GM10266 (cell line): ENCODE results near the gene SMIM35.

ENCODE experiments used
- DNase-seq: peaks from one replicate; pipeline ENCODE4 v3.0.0; 2012; ENCODE audit errors: extremely low spot score
- TF ChIP-seq, protein P1 (sequence below): IDR thresholded peaks from 2 replicates; pipeline ENCODE4 v1.5.1; 2012; ENCODE audit warnings: mild to moderate bottlenecking, low read depth; ENCODE audit not compliant: control insufficient read depth, insufficient read depth; ENCODE audit errors: missing control alignments

Gene SMIM35

GRCh38 chr11:118117790-118118601, 31.2 kb upstream of the SMIM35 start:
- no peak for DNase-seq
- TF ChIP-seq, protein P1, sequence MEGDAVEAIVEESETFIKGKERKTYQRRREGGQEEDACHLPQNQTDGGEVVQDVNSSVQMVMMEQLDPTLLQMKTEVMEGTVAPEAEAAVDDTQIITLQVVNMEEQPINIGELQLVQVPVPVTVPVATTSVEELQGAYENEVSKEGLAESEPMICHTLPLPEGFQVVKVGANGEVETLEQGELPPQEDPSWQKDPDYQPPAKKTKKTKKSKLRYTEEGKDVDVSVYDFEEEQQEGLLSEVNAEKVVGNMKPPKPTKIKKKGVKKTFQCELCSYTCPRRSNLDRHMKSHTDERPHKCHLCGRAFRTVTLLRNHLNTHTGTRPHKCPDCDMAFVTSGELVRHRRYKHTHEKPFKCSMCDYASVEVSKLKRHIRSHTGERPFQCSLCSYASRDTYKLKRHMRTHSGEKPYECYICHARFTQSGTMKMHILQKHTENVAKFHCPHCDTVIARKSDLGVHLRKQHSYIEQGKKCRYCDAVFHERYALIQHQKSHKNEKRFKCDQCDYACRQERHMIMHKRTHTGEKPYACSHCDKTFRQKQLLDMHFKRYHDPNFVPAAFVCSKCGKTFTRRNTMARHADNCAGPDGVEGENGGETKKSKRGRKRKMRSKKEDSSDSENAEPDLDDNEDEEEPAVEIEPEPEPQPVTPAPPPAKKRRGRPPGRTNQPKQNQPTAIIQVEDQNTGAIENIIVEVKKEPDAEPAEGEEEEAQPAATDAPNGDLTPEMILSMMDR, result no peak

DNA sequence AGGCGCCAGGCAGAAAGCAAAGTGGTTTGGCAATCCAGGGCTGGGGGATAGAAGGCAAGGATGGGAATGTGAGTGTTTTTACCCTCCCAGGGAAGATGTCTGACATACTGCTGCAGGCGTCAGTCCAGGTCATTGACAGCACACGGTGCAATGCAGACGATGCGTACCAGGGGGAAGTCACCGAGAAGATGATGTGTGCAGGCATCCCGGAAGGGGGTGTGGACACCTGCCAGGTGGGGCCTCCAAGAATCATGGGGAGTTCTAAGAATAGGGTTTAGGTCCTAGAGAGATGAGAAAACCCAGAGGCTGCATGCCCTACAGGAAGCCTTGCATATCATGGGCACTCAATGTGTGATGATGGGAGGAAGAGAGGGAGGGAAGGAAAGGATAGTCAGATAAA, 28.3 kb upstream of the SMIM35 start:
- no peak for DNase-seq
- TF ChIP-seq, protein P1, result no peak

GRCh38 chr11:118114266-118114665, 27.5 kb upstream of the SMIM35 start:
- DNase-seq, result no peak
- TF ChIP-seq, protein P1, result no peak

DNA sequence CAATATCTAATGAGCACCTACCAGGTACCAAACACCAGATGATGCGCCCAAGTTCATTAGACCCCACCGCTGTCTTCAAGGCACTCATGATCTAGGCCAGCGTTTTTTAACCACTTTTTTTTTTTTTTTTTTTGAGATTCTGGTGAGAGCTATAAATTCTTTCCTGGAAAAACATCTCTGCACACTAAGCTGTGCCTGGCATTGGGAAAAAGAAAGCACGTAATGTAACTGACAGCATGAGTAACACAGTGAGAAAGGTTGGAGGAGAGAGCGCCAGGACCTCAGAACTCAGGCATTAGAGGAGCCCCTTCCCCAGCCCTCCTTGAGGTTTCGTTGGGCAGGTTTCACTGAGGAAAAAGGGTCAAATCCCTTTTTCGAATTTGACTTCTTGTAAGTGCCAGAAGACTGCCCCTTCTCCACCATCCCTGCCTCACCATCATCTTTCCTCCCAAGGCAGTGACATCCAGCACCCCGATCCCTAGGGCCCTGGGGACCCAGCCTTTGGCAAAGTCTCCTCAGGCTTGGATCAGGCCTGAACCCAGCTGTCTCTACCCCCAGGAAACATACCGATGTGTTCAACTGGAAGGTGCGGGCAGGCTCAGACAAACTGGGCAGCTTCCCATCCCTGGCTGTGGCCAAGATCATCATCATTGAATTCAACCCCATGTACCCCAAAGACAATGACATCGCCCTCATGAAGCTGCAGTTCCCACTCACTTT, 26.1 kb upstream of the SMIM35 start:
- TF ChIP-seq, protein P1, result no peak
- no peak for DNase-seq

- TF ChIP-seq, protein P1, result no peak
- DNase-seq, result no peak
These were observed 24.9 kb upstream of the SMIM35 start for GRCh38 chr11:118111744-118112035.

- TF ChIP-seq, protein P1, result no peak
- no peak for DNase-seq
These were observed 24.4 kb upstream of the SMIM35 start for GRCh38 chr11:118111019-118111743.

DNA sequence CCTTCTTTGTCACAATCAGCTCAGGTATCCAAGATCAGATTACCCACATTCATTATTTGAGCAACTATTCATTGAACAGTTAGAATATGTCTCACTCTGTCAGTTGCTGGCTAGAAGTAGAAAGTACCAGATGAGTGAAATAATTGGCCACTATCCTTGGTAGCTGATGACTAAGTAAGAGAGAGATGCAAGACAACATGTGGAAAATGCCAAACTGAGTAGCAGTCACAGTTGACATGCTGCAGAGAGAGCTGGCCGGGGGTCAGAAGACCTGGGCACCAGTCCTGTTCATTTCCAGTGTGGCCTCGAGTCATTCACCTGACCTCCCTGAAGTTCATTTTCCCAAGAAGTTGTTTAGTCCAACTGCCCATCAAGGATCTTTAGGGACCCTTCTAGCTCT, 22.5 kb upstream of the SMIM35 start:
- TF ChIP-seq, protein P1, result no peak
- no peak for DNase-seq
